CD14-positive monocyte (primary cell): Measurements from ENCODE around the gene FNDC5. TPM values are rescaled to one million over a fixed set of nuclear protein-coding genes. Genes with fewer than 3 reads are reported as not detected.
A peak's percentile ranks its signal among the peaks of the same experiment; 100 is the strongest.

ENCODE experiments used
- DNase-seq, 3 donors: peaks; one replicate each; pipeline ENCODE4 v3.0.0-alpha.2; 2011 to 2022
- H2AFZ ChIP-seq: 2 replicates; pipeline ENCODE4 v1.6.0; 2012; ENCODE audit warnings: mild to moderate bottlenecking, low read depth, low read length, inconsistent platforms; ENCODE audit not compliant: insufficient read depth, poor library complexity, severe bottlenecking
- H3K27ac ChIP-seq, 2 donors: 1 replicate in 1 of 2; 2 replicates in 1 of 2; pipeline ENCODE4 v1.5.1; 2012 to 2013; ENCODE audit warnings: low read length in 2 of 2, control low read depth in 1 of 2, inconsistent platforms in 1 of 2, low read depth in 1 of 2, mild to moderate bottlenecking in 1 of 2
- H3K27me3 ChIP-seq, 2 donors: one replicate each; pipeline versions ENCODE4 v1.6.0 to v1.6.1; 2011 to 2013; ENCODE audit warnings: low read length in 2 of 2; ENCODE audit not compliant: control insufficient read depth in 2 of 2, insufficient read depth in 2 of 2
- H3K36me3 ChIP-seq, 2 donors: replicated peaks in 1 of 2; 1 replicate in 1 of 2; 2 replicates in 1 of 2; pipeline versions ENCODE4 v1.5.1 to v1.6.1; 2012 to 2013; ENCODE audit warnings: low read length in 2 of 2, control low read depth in 1 of 2, inconsistent platforms in 1 of 2, mild to moderate bottlenecking in 1 of 2; ENCODE audit not compliant: insufficient read depth in 2 of 2, control insufficient read depth in 1 of 2
- H3K4me1 ChIP-seq, 2 donors: 1 replicate in 1 of 2; 2 replicates in 1 of 2; pipeline versions ENCODE4 v1.5.1 to v1.6.1; 2012 to 2013; ENCODE audit warnings: low read length in 2 of 2, control low read depth in 1 of 2, inconsistent platforms in 1 of 2, mild to moderate bottlenecking in 1 of 2, moderate library complexity in 1 of 2; ENCODE audit not compliant: insufficient read depth in 2 of 2, control insufficient read depth in 1 of 2
- H3K4me2 ChIP-seq: replicated peaks from 2 replicates; pipeline ENCODE3; 2012; ENCODE audit warnings: low read length, moderate library complexity, mild to moderate bottlenecking; ENCODE audit not compliant: poor library complexity, severe bottlenecking; ENCODE audit errors: extremely low read depth
- H3K4me3 ChIP-seq, 3 experiments: fragments of 200-600 bp in 1 of 3; sonication (generic) in 1 of 3; replicated peaks in 1 of 3; 1 replicate in 2 of 3; 2 replicates in 1 of 3; pipeline ENCODE4 v1.5.1; 2011 to 2013; ENCODE audit warnings: low read length in 3 of 3, mild to moderate bottlenecking in 3 of 3, control low read depth in 2 of 3, low read depth in 2 of 3, inconsistent platforms in 1 of 3, moderate library complexity in 1 of 3
- H3K79me2 ChIP-seq: 2 replicates; pipeline ENCODE4 v1.6.0; 2012; ENCODE audit warnings: mild to moderate bottlenecking, control low read depth, inconsistent platforms, low read length, moderate library complexity; ENCODE audit not compliant: insufficient read depth
- H3K9ac ChIP-seq: 2 replicates; pipeline ENCODE4 v1.6.0; 2017; ENCODE audit warnings: low read length, mild to moderate bottlenecking; ENCODE audit not compliant: insufficient read depth, poor library complexity, severe bottlenecking
- H3K9me3 ChIP-seq, 2 donors: replicated peaks in 1 of 2; 1 replicate in 1 of 2; 2 replicates in 1 of 2; pipeline versions ENCODE4 v1.5.1 to v1.6.1; 2012 to 2013; ENCODE audit warnings: low read length in 2 of 2, control low read depth in 1 of 2; ENCODE audit not compliant: control insufficient read depth in 1 of 2, insufficient read depth in 1 of 2
- H4K20me1 ChIP-seq: 2 replicates; pipeline ENCODE4 v1.6.0; 2012; ENCODE audit warnings: mild to moderate bottlenecking, low read length, control low read depth, moderate library complexity; ENCODE audit not compliant: insufficient read depth
- H3K27ac Mint-ChIP-seq, 7 donors: one replicate each; pipeline ENCODE4 v1.8.0; 2020; ENCODE audit warnings: mild to moderate bottlenecking in 7 of 7, mixed read lengths in 7 of 7, moderate library complexity in 6 of 7, inconsistent platforms in 2 of 7
- H3K27me3 Mint-ChIP-seq, 3 donors: one replicate each; pipeline ENCODE4 v1.8.0; 2021 to 2022; ENCODE audit warnings: low read depth in 3 of 3, mild to moderate bottlenecking in 3 of 3, mixed read lengths in 3 of 3, moderate library complexity in 3 of 3, inconsistent platforms in 1 of 3
- H3K36me3 Mint-ChIP-seq, 2 donors: one replicate each; pipeline ENCODE4 v1.8.0; 2020; ENCODE audit warnings: mixed read lengths in 2 of 2, inconsistent platforms in 1 of 2, mild to moderate bottlenecking in 1 of 2
- H3K4me1 Mint-ChIP-seq: one replicate; pipeline ENCODE4 v1.8.0; 2020; ENCODE audit warnings: mild to moderate bottlenecking, mixed read lengths
- H3K4me3 Mint-ChIP-seq, 2 donors: one replicate each; pipeline ENCODE4 v1.8.0; 2020; ENCODE audit warnings: mild to moderate bottlenecking in 2 of 2, mixed read lengths in 2 of 2, moderate library complexity in 1 of 2
- H3K9me3 Mint-ChIP-seq, 7 donors: one replicate each; pipeline ENCODE4 v1.8.0; 2020 to 2022; ENCODE audit warnings: mixed read lengths in 7 of 7, mild to moderate bottlenecking in 6 of 7, moderate library complexity in 6 of 7, inconsistent platforms in 2 of 7
- CTCF ChIP-seq: fragments of 200-600 bp; IDR thresholded peaks from one replicate; pipeline ENCODE4 v1.8.0; 2022; ENCODE audit warnings: antibody characterized with exemption, mild to moderate bottlenecking
- WGBS: methylation state at CpG from one replicate; pipeline ENCODE4 v1.1.5; 2013; ENCODE audit warnings: missing lambda C conversion rate; ENCODE audit not compliant: insufficient coverage; 5-methylcytosine and 5-hydroxymethylcytosine counted together
- intact Hi-C, 2 donors: fragments of 100-400 bp; cut with micrococcal nuclease; formaldehyde crosslinking; loops; one replicate each; pipeline versions ENCODE4 v1.15.0 to v1.15.1; 2023
- polyA plus RNA-seq, 3 donors: library from polyadenylated mRNA; depleted of rRNA in 1 of 3; unstranded in 2 of 3; stranded (reverse) in 1 of 3; fragments of 300-500 nt in 2 of 3; fragments of >200 nt in 1 of 3; fragmentation: Illumina TruSeq in 2 of 3; gene quantifications; 1 replicate in 2 of 3; 2 replicates in 1 of 3; pipeline ENCODE4 v1.2.3, GENCODE V29; 2012 to 2021

Gene FNDC5
- polyA plus RNA-seq, 3 donors, result not detected

- peak within 1 kb of the TSS; percentile 98 for H2AFZ ChIP-seq
- intact Hi-C loops, result loop anchor here (5.0 kb wide), 3 partner anchors 160 to 425 kb away; partner anchors contain the start of genes BSDC1 (in 1 of the 2), RBBP4 (in 1 of the 2) and ZBTB8OS (in 1 of the 2)
These were observed 53.4 kb downstream of the FNDC5 start, which contains the start of the genes S100PBP and YARS1 for GRCh38 chr1:32817159-32817814. TSS of gene S100PBP (plus strand) at chr1:32817653. CDS start at chr1:32826100, 8,447 bp downstream. TSS of gene YARS1 (minus strand) at chr1:32817358. CDS start at chr1:32817244, 114 bp downstream.

More at GRCh38 chr1:32817159-32817814, 53.4 kb downstream of the FNDC5 start, which contains the start of the genes S100PBP and YARS1:
- Histone ChIP-seq H3K4me2 (peak within 1 kb of the TSS; percentile 96), H3K9me3 (no peaks in the 10 kb centered on the region), H3K36me3 (no peaks in the 10 kb centered on the region), H4K20me1 (peaks cover 16% of the 10 kb centered on the region), H3K79me2 (peaks cover 94% of the 10 kb centered on the region), H3K27ac (peak within 1 kb of the TSS; percentile 93 to 99), H3K4me3 (peak within 1 kb of the TSS; percentile 79 to 100 (median 97)), H3K9ac (peak within 1 kb of the TSS; percentile 93), H3K27me3 (no peaks in the 10 kb centered on the region), H3K4me1 (peaks cover 30 to 46% of the 10 kb centered on the region in 2 donors)
- TF ChIP-seq CTCF, result no peak
- H3K9me3 Mint-ChIP-seq, result no peaks in the 10 kb centered on the region
- peak within 1 kb of the TSS; percentile 95 to 98 (median 98) for H3K27ac Mint-ChIP-seq
- peak; percentile 98 to 99 (median 98) for DNase-seq
- WGBS, result under 1% methylated on average over 47 of the region's 55 CpGs
- peaks cover 0 to 2% (median 1%) of the 10 kb centered on the region in 3 donors for H3K27me3 Mint-ChIP-seq
- peaks cover 5% of the 10 kb centered on the region in 2 donors for H3K36me3 Mint-ChIP-seq
- peak within 1 kb of the TSS; percentile 92 to 99 for H3K4me3 Mint-ChIP-seq
- peaks cover 44% of the 10 kb centered on the region for H3K4me1 Mint-ChIP-seq
